HG03354 (cell line): ENCODE data around the gene AGPAT4.

Source experiments
- ATAC-seq: cut with Tn5 transposase; IDR thresholded peaks from one replicate; pipeline ENCODE4 v1.9.1; 2021; ENCODE audit warnings: mild to moderate bottlenecking; ENCODE audit not compliant: unreplicated experiment, poor library complexity, severe bottlenecking

Gene AGPAT4

GRCh38 chr6:161151660-161152526 is 122.0 kb downstream of the AGPAT4 start:
- ATAC-seq: no peak

- no peak for ATAC-seq
Observed at GRCh38 chr6:161151059-161151645, 122.7 kb downstream of the AGPAT4 start.

GRCh38 chr6:161150566-161150965 is 123.3 kb downstream of the AGPAT4 start:
- no peak for ATAC-seq

DNA sequence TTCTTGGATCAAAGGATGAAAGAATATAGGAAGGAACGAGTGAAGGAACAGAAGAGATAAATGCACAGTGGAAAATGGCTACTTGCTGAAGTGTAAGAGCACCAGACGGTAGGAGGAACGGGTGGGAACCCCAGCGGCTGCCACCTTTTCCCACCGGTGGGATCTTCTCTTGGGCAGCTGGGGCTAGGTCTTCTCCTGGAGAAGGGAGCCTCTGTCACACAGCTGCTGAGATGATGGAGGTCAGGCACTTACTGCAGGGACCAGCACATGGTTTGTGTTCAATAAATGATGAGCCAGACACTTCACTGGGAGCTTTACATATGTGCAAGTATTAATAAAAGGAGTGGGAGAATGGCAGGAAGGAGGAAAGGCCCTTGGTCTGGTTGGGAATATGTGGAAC is 123.7 kb downstream of the AGPAT4 start:
- ATAC-seq: no peak

- ATAC-seq: no peak
Observed at GRCh38 chr6:161143663-161144430, 130.0 kb downstream of the AGPAT4 start.

- no peak for ATAC-seq
Observed at GRCh38 chr6:161142957-161143296, 130.9 kb downstream of the AGPAT4 start.

GRCh38 chr6:161141173-161141572 is 132.7 kb downstream of the AGPAT4 start:
- ATAC-seq: no peak

DNA sequence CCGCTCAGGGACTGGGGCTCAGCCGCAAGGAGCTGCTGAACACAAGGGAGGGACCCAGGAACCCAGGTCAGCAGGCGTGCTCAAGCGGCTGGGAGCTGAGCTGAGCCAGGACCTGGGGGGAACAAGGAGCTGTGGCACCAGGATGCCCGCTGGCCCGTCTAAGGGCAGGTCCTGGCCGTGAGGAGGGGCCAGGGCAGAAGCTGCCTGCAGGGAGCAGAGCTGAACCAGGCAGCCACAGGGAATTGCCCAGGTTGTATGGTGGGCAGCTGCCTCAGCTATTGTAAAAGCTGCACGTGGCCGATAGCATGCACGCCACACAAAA is 133.3 kb downstream of the AGPAT4 start:
- ATAC-seq: no peak

DNA sequence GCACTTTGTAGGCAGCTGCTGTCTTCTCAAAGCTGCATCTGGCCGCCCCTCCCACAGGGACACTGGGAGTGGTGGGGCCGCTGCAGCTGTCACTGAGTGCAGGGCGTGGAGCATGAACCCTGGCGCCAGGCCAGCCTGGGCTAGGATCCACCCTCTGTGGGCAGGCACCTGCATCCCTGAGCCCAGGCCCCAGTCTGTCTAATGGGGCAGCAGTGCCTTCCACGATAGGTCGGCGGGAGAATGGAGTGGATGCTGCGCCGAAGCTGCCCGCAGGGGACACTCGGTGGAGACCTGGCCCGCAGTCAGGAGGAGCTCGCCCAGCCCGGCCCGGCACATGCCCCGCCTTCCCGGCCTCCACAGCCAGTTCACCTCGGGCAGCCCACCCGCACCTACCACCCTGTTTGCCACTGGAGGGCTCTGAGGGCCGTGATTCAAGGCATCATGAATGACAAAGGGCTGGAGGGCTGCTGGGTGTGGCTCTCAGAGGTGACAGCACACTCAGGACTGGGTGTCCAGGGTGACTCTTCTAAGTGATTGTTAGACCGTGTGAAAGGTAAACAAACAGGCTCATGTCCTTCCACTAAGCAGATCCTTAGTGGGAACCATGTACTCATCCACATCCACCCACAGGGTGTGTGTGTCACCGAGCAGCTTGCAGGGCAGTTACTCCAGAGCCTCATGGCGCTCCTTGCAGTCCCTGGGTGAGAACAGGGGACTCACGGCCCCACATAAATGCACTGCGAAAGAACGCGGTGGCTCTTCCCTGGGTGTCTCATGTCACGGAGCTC is 133.9 kb downstream of the AGPAT4 start:
- ATAC-seq: no peak

GRCh38 chr6:161139304-161139765 is 134.5 kb downstream of the AGPAT4 start:
- no peak for ATAC-seq

DNA sequence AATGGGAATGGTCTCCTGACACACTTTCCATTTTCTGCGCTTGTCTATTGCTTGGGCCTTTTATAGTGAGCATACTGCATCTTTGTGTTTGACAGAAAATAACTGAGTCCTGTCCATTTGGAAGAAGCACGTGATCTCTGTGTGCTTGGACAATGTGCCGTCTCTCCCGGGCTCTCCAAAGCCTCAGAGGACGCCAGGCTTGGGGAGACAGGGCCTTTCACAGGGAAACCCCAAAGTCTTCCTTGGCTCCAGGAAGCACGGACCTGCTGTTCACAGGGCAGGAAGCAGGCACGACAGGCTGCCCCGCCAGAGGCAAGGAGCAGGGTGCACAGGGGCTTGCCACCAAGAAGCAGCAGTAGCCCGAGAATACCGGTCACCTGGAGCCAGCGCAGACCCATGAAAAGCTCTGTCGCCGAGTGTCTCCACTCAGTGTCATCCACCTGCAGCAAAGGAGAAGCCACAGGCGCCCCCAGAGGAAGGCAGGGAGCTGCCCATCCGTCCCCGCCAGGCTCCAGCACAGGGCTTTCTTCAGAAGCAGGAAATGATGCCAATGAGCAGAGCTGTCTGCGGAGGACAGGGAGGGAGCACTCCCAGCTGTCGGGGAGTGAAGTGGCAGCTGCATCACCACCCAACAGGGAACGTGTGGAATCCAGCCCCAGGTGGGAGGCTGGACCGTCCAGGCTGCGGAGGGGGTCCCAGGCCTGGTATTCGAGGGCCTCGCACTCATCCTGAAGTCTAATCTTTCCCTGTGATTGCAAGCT is 135.1 kb downstream of the AGPAT4 start:
- ATAC-seq: no peak

- ATAC-seq: no peak
Observed at GRCh38 chr6:161137839-161138542, 135.9 kb downstream of the AGPAT4 start.

GRCh38 chr6:161137320-161137719 is 136.5 kb downstream of the AGPAT4 start:
- no peak for ATAC-seq

DNA sequence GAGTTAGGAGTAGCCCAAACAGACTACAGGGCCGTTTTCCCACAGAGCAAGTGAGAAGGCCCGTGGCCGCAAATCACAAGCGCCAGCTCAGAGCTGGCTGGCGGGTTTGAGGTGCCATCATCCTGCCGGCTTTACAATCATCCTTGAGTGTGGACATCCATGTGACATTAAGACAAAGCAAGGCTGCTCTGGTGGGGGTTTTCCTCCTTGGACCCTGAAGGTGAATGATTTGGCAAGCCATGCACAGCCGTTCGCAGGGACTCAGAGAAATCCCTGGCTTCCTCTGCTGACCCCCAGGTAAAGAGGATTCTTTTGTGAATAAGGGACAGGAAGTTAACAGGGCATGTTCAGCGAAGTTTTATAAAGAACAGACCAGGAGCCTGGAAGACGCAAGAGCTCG is 137.2 kb downstream of the AGPAT4 start:
- ATAC-seq: no peak

GRCh38 chr6:161135695-161136591 is 137.9 kb downstream of the AGPAT4 start:
- ATAC-seq: peak; percentile 58

GRCh38 chr6:161134550-161135298 is 139.1 kb downstream of the AGPAT4 start:
- no peak for ATAC-seq

DNA sequence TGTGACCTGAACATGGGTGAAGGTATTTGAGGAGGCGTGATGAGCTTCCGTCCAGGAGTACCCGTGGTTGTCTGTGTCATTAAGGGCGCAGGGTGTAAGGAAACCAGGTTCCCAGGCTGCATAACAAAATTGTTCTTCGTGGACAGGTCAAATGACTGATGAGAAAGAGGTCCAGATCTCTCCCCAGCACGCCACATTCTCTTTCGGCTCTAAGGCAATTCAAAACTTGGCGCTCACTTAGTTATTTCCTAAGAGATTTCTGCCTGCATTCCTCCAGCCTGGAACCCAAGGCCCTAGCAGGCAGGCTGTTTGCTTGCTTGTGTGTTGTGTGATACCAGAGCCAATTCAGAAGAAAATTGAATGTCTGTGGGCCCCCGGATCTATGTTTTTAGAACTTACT is 139.9 kb downstream of the AGPAT4 start:
- ATAC-seq: no peak
